GM23248 (cell line): ENCODE data around the gene MBTPS1.

Experiments used
- EZH2 ChIP-seq: fragments of 200-600 bp; sonication (generic); IDR thresholded peaks from 2 replicates; pipeline ENCODE4 v1.6.1; 2018; ENCODE audit warnings: antibody characterized with exemption, mild to moderate bottlenecking; ENCODE audit not compliant: insufficient read depth, poor library complexity, severe bottlenecking
- EZH2phosphoT487 ChIP-seq: fragments of 200-600 bp; sonication (generic); IDR thresholded peaks from 2 replicates; pipeline ENCODE4 v1.6.1; 2018; ENCODE audit warnings: antibody characterized with exemption, moderate library complexity, mild to moderate bottlenecking, low read depth; ENCODE audit not compliant: insufficient read depth

- no peak for TF ChIP-seq EZH2
- TF ChIP-seq EZH2phosphoT487: no peak
Observed at GRCh38 chr16:84027625-84028024, 89.1 kb downstream of the MBTPS1 start.
